HCT116 (cell line): ENCODE data around the gene LRIG1. TPM values are rescaled to one million over a fixed set of nuclear protein-coding genes. Genes with fewer than 3 reads are reported as not detected.

Experiments used
- ATAC-seq: fragments of 200-7000 bp; cut with Tn5 transposase; 2 replicates; pipeline ENCODE4 v1.9.1; 2020; ENCODE audit warnings: mild to moderate bottlenecking, moderate library complexity
- BruUV-seq: library from RNA; stranded (reverse); fragments of 400-500 nt; replicated peaks from 2 replicates; lab custom pipeline; 2021; lab: Mats Ljungman, UMichigan
- CTCF ChIA-PET: fragments of 300-600 bp; sonication (Branson Sonifier 250); formaldehyde crosslinking; loops from one replicate; lab custom pipeline; 2021; ENCODE audit warnings: antibody characterized with exemption; lab: Charles Lee
- POLR2A ChIA-PET: fragments of 300-600, 350-600 bp; sonication (Branson Sonifier 250); formaldehyde crosslinking; loops from one replicate; lab custom pipeline; 2021; ENCODE audit warnings: antibody characterized with exemption; lab: Charles Lee
- RAD21 ChIA-PET, 2 experiments: fragments of 300-600 bp; sonication (Branson Sonifier 250); formaldehyde crosslinking; loops; one replicate each; lab custom pipeline; 2023; ENCODE audit warnings: low total read pairs in 2 of 2; ENCODE audit not compliant: uncharacterized antibody in 2 of 2, unreplicated experiment in 2 of 2, low non-redundant PET in 1 of 2; lab: Charles Lee
- DNase-seq: peaks from one replicate; pipeline ENCODE4 v3.0.0-alpha.2; 2010; ENCODE audit warnings: low read depth, low spot score
- H2AFZ ChIP-seq: fragments of 200-600 bp; shearing (Covaris generic), sonication (generic); 2 replicates; pipeline ENCODE4 v1.6.1; 2017; ENCODE audit warnings: low read depth, mixed run types, mixed read lengths, antibody characterized with exemption, low read length; ENCODE audit not compliant: poor library complexity, severe bottlenecking
- H3K27ac ChIP-seq: 2 replicates; pipeline ENCODE4 v1.5.1; 2012; ENCODE audit warnings: low read depth, low read length
- H3K27me3 ChIP-seq: fragments of 200-600 bp; sonication (generic); 2 replicates; pipeline ENCODE4 v1.6.1; 2016; ENCODE audit warnings: mixed run types, low read length, mixed read lengths; ENCODE audit not compliant: insufficient read depth
- H3K36me3 ChIP-seq, 2 experiments: fragments of 200-500 bp in 1 of 2; fragments of 200-600 bp in 1 of 2; sonication (Bioruptor generic) in 1 of 2; sonication (generic) in 1 of 2; 2 replicates each; pipeline versions ENCODE4 v1.5.1 to v1.6.1; 2014 to 2016; ENCODE audit warnings: low read length in 2 of 2, inconsistent platforms in 1 of 2, mixed read lengths in 1 of 2, mixed run types in 1 of 2; ENCODE audit not compliant: insufficient read depth in 2 of 2, control insufficient read depth in 1 of 2
- H3K4me1 ChIP-seq, 2 experiments: fragments of 200-600 bp in 1 of 2; sonication (generic) in 1 of 2; 2 replicates each; pipeline versions ENCODE4 v1.5.1 to v1.6.1; 2012 to 2017; ENCODE audit warnings: low read length in 2 of 2, inconsistent platforms in 1 of 2, mild to moderate bottlenecking in 1 of 2, mixed read lengths in 1 of 2, mixed run types in 1 of 2, moderate library complexity in 1 of 2; ENCODE audit not compliant: insufficient read depth in 2 of 2, control insufficient read depth in 1 of 2
- H3K4me2 ChIP-seq: fragments of 200-600 bp; sonication (generic); 2 replicates; pipeline ENCODE4 v1.6.1; 2017; ENCODE audit warnings: mixed run types, low read length, mixed read lengths
- H3K4me3 ChIP-seq, 2 experiments: fragments of 200-600 bp in 1 of 2; sonication (generic) in 1 of 2; replicated peaks in 1 of 2; 2 replicates each; pipeline ENCODE4 v1.5.1; 2011 to 2016; ENCODE audit warnings: low read length in 2 of 2, control low read depth in 1 of 2, low read depth in 1 of 2, mild to moderate bottlenecking in 1 of 2, mixed read lengths in 1 of 2, mixed run types in 1 of 2
- H3K79me2 ChIP-seq: fragments of 200-600 bp; sonication (generic); 2 replicates; pipeline ENCODE4 v1.6.1; 2017; ENCODE audit warnings: mild to moderate bottlenecking, mixed run types, low read length, moderate library complexity, mixed read lengths; ENCODE audit not compliant: insufficient read depth
- H3K9ac ChIP-seq: fragments of 200-600 bp; sonication (generic); 2 replicates; pipeline ENCODE4 v1.6.1; 2016; ENCODE audit warnings: low read length, mixed read lengths
- H3K9me2 ChIP-seq: fragments of 200-600 bp; sonication (generic), shearing (Covaris generic); 2 replicates; pipeline ENCODE4 v1.6.1; 2017; ENCODE audit warnings: mixed run types, mild to moderate bottlenecking, moderate library complexity; ENCODE audit not compliant: insufficient read depth
- H3K9me3 ChIP-seq, 2 experiments: fragments of 200-500 bp in 1 of 2; fragments of 200-600 bp in 1 of 2; sonication (Bioruptor generic) in 1 of 2; sonication (generic) in 1 of 2; 2 replicates each; pipeline ENCODE4 v1.6.1; 2014 to 2017; ENCODE audit warnings: low read length in 2 of 2, mixed read lengths in 2 of 2, inconsistent platforms in 1 of 2, low read depth in 1 of 2, mild to moderate bottlenecking in 1 of 2, mixed run types in 1 of 2, moderate library complexity in 1 of 2; ENCODE audit not compliant: control insufficient read depth in 1 of 2, insufficient read depth in 1 of 2
- H4K20me1 ChIP-seq: fragments of 200-600 bp; sonication (generic), shearing (Covaris generic); 2 replicates; pipeline ENCODE4 v1.6.1; 2017; ENCODE audit warnings: mixed run types, mild to moderate bottlenecking, moderate library complexity; ENCODE audit not compliant: insufficient read depth
- CTCF ChIP-seq, 3 experiments: fragments of 200-600 bp in 1 of 3; sonication (generic) in 1 of 3; IDR thresholded peaks in 2 of 3; conservative IDR thresholded peaks in 1 of 3; 2 replicates each; pipeline ENCODE4 v1.5.1; 2012 to 2017; ENCODE audit warnings: low read depth in 2 of 3, low read length in 2 of 3, antibody characterized with exemption in 1 of 3, borderline replicate concordance in 1 of 3, control low read depth in 1 of 3, mild to moderate bottlenecking in 1 of 3, mixed read lengths in 1 of 3, mixed run types in 1 of 3, moderate library complexity in 1 of 3; ENCODE audit not compliant: insufficient read depth in 1 of 3
- EZH2 ChIP-seq: fragments of 200-600 bp; sonication (generic); IDR thresholded peaks from 2 replicates; pipeline ENCODE4 v1.6.1; 2017; ENCODE audit warnings: antibody characterized with exemption, mixed run types
- FOSL1 ChIP-seq: IDR thresholded peaks from 2 replicates; pipeline ENCODE4 v1.6.1; 2012; ENCODE audit warnings: low read depth
- JUND ChIP-seq: IDR thresholded peaks from 2 replicates; pipeline ENCODE4 v1.6.1; 2012
- MAX ChIP-seq: IDR thresholded peaks from 2 replicates; pipeline ENCODE4 v1.6.1; 2012
- POLR2AphosphoS5 ChIP-seq: IDR thresholded peaks from 2 replicates; pipeline ENCODE4 v1.6.1; 2011; ENCODE audit warnings: mild to moderate bottlenecking, low read depth, low read length, moderate library complexity
- RAD21 ChIP-seq: IDR thresholded peaks from 2 replicates; pipeline ENCODE4 v1.6.1; 2012; ENCODE audit warnings: low read depth, mild to moderate bottlenecking
- REST ChIP-seq: IDR thresholded peaks from 2 replicates; pipeline ENCODE4 v1.6.1; 2012; ENCODE audit warnings: low read depth
- TCF7L2 ChIP-seq: IDR thresholded peaks from 2 replicates; pipeline ENCODE4 v1.7.0; 2011; ENCODE audit warnings: borderline replicate concordance, inconsistent platforms; ENCODE audit not compliant: insufficient read depth, insufficient read length; ENCODE audit errors: extremely low read depth
- YY1 ChIP-seq: IDR thresholded peaks from 2 replicates; pipeline ENCODE4 v1.6.1; 2011; ENCODE audit warnings: low read length, low read depth, moderate library complexity, mild to moderate bottlenecking; ENCODE audit not compliant: insufficient replicate concordance; ENCODE audit errors: extremely low read depth
- ZFX ChIP-seq: fragments of 450-650 bp; IDR thresholded peaks from 2 replicates; pipeline ENCODE4 v1.6.1; 2017
- intact Hi-C: fragments of 100-400 bp; cut with micrococcal nuclease; formaldehyde crosslinking; loops from 2 replicates; pipeline ENCODE4 v1.10.0; 2022
- total RNA-seq: library from RNA; stranded (reverse); gene quantifications from one replicate; pipeline ENCODE4 v1.2.1, GENCODE V29; 2021; ENCODE audit not compliant: unreplicated experiment

Gene LRIG1
- total RNA-seq, 1 experiment from 2014 or later = 3.1 TPM

DNA sequence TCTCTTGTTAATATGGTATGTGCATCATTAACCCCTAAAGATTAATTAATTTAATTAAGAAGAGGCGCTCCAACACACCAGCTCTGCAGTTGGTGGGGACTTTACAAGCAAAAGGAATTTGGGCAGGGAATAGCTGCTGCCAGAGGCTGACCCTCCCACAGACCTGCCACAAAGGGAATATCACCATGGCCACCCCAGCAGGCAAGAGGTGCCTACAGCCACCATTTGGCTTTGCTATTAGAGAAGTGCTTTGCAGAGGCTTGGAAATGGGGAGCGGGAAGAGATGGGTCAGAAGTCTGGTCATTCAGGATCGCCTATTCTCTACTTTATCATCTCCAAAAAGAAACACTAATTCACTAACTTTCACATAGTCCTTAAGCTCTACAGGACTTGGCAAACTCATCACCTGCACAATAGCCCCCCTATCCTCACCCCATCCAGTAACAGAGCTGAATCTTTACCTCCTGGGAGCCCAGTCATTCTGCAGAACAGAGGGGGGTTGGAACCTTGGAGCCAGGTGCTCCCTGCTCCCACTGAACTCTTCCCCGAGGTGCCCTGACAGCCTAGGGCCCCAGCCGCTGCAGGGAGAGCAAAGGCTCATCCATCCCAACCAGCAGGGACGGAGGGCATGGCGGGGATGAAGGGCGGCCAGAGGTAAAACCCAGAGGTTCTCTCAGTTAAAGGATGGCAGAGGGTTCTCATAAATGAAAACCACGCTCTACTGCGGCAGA is 29.7 kb downstream of the LRIG1 start (continued):
- TF ChIP-seq REST (no peak), FOSL1 (no peak), YY1 (no peak), POLR2AphosphoS5 (no peak), ZFX (no peak), MAX (no peak), EZH2 (no peak), TCF7L2 (no peak), JUND (no peak)
- TF ChIP-seq, all 23 proteins: peak for 0

- Histone ChIP-seq H3K9ac (no peak overlapping the region), H3K4me3 (no peak overlapping the region), H3K4me1 (peaks cover 3 to 12% of the 10 kb centered on the region in 2 experiments; a peak in 3 of 4 replicates), H3K9me3 (no peaks in the 10 kb centered on the region), H3K27ac (no peak overlapping the region), H2AFZ (no peak overlapping the region), H4K20me1 (no peaks in the 10 kb centered on the region), H3K36me3 (no peaks in the 10 kb centered on the region), H3K9me2 (no peaks in the 10 kb centered on the region), H3K4me2 (no peak overlapping the region), H3K79me2 (no peaks in the 10 kb centered on the region), H3K27me3 (no peaks in the 10 kb centered on the region)
- DNase-seq (no peak), ATAC-seq (no peak)
- CTCF ChIA-PET = no interaction called here
- POLR2A ChIA-PET = no interaction called here
- intact Hi-C loops = no loop called here
- no peak for TF ChIP-seq CTCF (IDR thresholded peaks at IDR 0.05 in 2 of 3, conservative IDR thresholded peaks at IDR 0.05 in 1 of 3; ENCODE audit: borderline replicate concordance in 1 of 3, insufficient read depth in 1 of 3, low read depth in 2 of 3, low read length in 2 of 3)
- no peak for TF ChIP-seq TCF7L2
- no peak for TF ChIP-seq RAD21
- RAD21 ChIA-PET = no interaction called here
- BruUV-seq = no TSS peak
Observed at GRCh38 chr3:66470285-66470684, 30.5 kb downstream of the LRIG1 start.
